A673 (cell line): ENCODE measurements around the gene KRT86. TPM values are rescaled to one million over a fixed set of nuclear protein-coding genes. Genes with fewer than 3 reads are reported as not detected.

Experiments used
- BruUV-seq: library from RNA; stranded (reverse); fragments of 400-500 nt; replicated peaks from 2 replicates; lab custom pipeline; 2021; lab: Mats Ljungman, UMichigan
- CTCF ChIA-PET: fragments of 300-600 bp; sonication (Branson Sonifier 250); formaldehyde crosslinking; loops from one replicate; lab custom pipeline; 2022; ENCODE audit warnings: antibody characterized with exemption; lab: Charles Lee
- POLR2A ChIA-PET: fragments of 300-600 bp; sonication (Branson Sonifier 250); formaldehyde crosslinking; loops from one replicate; lab custom pipeline; 2022; ENCODE audit warnings: antibody characterized with exemption; ENCODE audit not compliant: low non-redundant PET; lab: Charles Lee
- DNase-seq: peaks from one replicate; pipeline ENCODE4 v3.0.0-alpha.2; 2015; ENCODE audit warnings: low spot score
- H3K27ac ChIP-seq: fragments of 200-600 bp; sonication (generic); 2 replicates; pipeline ENCODE4 v1.5.1; 2016; ENCODE audit warnings: mixed run types, low read depth, mild to moderate bottlenecking, mixed read lengths, antibody characterized with exemption, low read length; ENCODE audit not compliant: poor library complexity, severe bottlenecking
- H3K27me3 ChIP-seq: fragments of 200-600 bp; sonication (generic); replicated peaks from 2 replicates; pipeline ENCODE4 v1.6.1; 2017; ENCODE audit warnings: mixed run types, low read depth, mild to moderate bottlenecking, mixed read lengths, antibody characterized with exemption, low read length; ENCODE audit not compliant: insufficient read depth, poor library complexity
- H3K36me3 ChIP-seq: fragments of 200-600 bp; sonication (generic); 2 replicates; pipeline ENCODE4 v1.6.1; 2016; ENCODE audit warnings: mixed run types, mild to moderate bottlenecking, mixed read lengths, antibody characterized with exemption, low read length; ENCODE audit not compliant: insufficient read depth, poor library complexity, severe bottlenecking
- H3K4me1 ChIP-seq: fragments of 200-600 bp; sonication (generic); 2 replicates; pipeline ENCODE4 v1.6.1; 2017; ENCODE audit warnings: mixed run types, mild to moderate bottlenecking, mixed read lengths, antibody characterized with exemption, low read length; ENCODE audit not compliant: insufficient read depth, poor library complexity, severe bottlenecking
- H3K4me3 ChIP-seq: fragments of 200-600 bp; sonication (generic); 2 replicates; pipeline ENCODE4 v1.5.1; 2016; ENCODE audit warnings: low read depth, mixed run types, mild to moderate bottlenecking, mixed read lengths, low read length; ENCODE audit not compliant: poor library complexity, severe bottlenecking
- H3K9me3 ChIP-seq: fragments of 200-600 bp; sonication (generic); 2 replicates; pipeline ENCODE4 v1.6.1; 2016; ENCODE audit warnings: mixed run types, low read depth, mild to moderate bottlenecking, mixed read lengths, antibody characterized with exemption, low read length; ENCODE audit not compliant: poor library complexity, severe bottlenecking
- CTCF ChIP-seq: fragments of 300-800, 200-600 bp; sonication (generic); conservative IDR thresholded peaks from 2 replicates; pipeline ENCODE4 v1.5.1; 2017; ENCODE audit warnings: low read depth, mild to moderate bottlenecking, antibody characterized with exemption, low read length, moderate library complexity, mixed read lengths
- EZH2 ChIP-seq: fragments of 200-600 bp; sonication (generic); IDR thresholded peaks from 2 replicates; pipeline ENCODE4 v1.6.1; 2017; ENCODE audit warnings: borderline replicate concordance, low read depth, mild to moderate bottlenecking, mixed read lengths, antibody characterized with exemption, low read length; ENCODE audit not compliant: poor library complexity, severe bottlenecking
- intact Hi-C: fragments of 100-400 bp; cut with micrococcal nuclease; formaldehyde crosslinking; loops from one replicate; pipeline ENCODE4 v1.10.0; 2022; ENCODE audit not compliant: unreplicated experiment
- total RNA-seq: library from RNA; stranded (reverse); gene quantifications from 2 replicates; pipeline ENCODE4 v1.2.3, GENCODE V29; 2021

The KRT86 gene
- total RNA-seq, 1 experiment from 2014 or later, result not detected

- no peak for TF ChIP-seq CTCF
- no peak for TF ChIP-seq EZH2
- H3K27me3 ChIP-seq, result no peaks in the 10 kb centered on the region
- no peak overlapping the region for H3K27ac ChIP-seq
- no peak for DNase-seq
- no peaks in the 10 kb centered on the region for H3K4me1 ChIP-seq
- ChIA-PET CTCF (no interaction called here), POLR2A (no interaction called here)
- no peak overlapping the region for H3K4me3 ChIP-seq
- H3K36me3 ChIP-seq, result no peaks in the 10 kb centered on the region
- intact Hi-C loops, result no loop called here
- BruUV-seq, result no TSS peak
- no peaks in the 10 kb centered on the region for H3K9me3 ChIP-seq
Observed at GRCh38 chr12:52341066-52341580, 66.7 kb downstream of the KRT86 start.

DNA sequence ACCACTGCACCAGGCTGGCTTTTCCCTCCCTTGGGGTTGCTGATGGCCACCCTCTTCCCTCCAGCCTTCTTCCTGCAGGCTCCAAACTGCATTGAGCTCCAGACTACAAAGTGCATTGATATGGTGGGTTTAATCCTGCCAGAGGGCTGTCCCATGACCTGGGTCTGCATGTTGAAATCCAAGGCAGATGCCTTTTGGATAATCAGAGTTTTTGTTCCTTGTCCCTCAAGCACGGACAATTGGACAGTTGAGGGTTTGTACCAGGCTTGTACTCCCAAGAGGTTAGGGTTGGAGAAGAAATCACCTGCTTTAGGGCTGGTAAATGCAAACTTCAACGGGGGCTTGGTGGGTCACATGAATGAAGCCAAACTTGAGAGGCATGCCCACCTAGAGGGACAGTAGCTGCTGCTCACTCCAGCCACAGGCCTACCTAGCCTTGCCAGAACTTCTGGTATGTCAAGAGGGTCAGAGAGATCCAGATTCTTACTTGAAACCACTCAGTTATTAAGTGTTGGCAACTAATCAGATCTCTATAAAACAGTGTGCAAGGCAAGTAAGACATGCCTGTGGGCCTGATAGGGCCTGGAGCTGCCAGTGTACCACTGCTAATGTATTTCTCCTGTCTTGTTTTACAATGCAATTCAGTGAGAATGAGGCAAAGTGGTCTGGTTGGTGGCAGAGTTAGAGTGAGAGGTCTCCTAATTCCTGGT is 68.5 kb downstream of the KRT86 start:
- no peak overlapping the region for H3K4me3 ChIP-seq
- DNase-seq, result no peak
- no peaks in the 10 kb centered on the region for H3K9me3 ChIP-seq
- intact Hi-C loops, result no loop called here
- BruUV-seq, result no TSS peak
- CTCF ChIA-PET, result no interaction called here
- H3K27ac ChIP-seq, result no peak overlapping the region
- POLR2A ChIA-PET, result no interaction called here
- no peaks in the 10 kb centered on the region for H3K27me3 ChIP-seq
- no peaks in the 10 kb centered on the region for H3K36me3 ChIP-seq
- H3K4me1 ChIP-seq, result no peaks in the 10 kb centered on the region
- TF ChIP-seq EZH2, result no peak
- no peak for TF ChIP-seq CTCF

- ChIA-PET CTCF (no interaction called here), POLR2A (no interaction called here)
- no peaks in the 10 kb centered on the region for H3K9me3 ChIP-seq
- no peak overlapping the region for H3K4me3 ChIP-seq
- H3K27ac ChIP-seq, result no peak overlapping the region
- intact Hi-C loops, result no loop called here
- no TSS peak for BruUV-seq
- no peaks in the 10 kb centered on the region for H3K36me3 ChIP-seq
- no peak for DNase-seq
- no peak for TF ChIP-seq EZH2
- no peaks in the 10 kb centered on the region for H3K27me3 ChIP-seq
- H3K4me1 ChIP-seq, result no peaks in the 10 kb centered on the region
Observed at GRCh38 chr12:52343550-52343949, 69.1 kb downstream of the KRT86 start.
